HG03565 (cell line): ENCODE results near the gene DUT.

Source experiments
- ATAC-seq: cut with Tn5 transposase; IDR thresholded peaks from one replicate; pipeline ENCODE4 v1.9.1; 2021; ENCODE audit warnings: mild to moderate bottlenecking, moderate library complexity; ENCODE audit not compliant: unreplicated experiment

Gene DUT

DNA sequence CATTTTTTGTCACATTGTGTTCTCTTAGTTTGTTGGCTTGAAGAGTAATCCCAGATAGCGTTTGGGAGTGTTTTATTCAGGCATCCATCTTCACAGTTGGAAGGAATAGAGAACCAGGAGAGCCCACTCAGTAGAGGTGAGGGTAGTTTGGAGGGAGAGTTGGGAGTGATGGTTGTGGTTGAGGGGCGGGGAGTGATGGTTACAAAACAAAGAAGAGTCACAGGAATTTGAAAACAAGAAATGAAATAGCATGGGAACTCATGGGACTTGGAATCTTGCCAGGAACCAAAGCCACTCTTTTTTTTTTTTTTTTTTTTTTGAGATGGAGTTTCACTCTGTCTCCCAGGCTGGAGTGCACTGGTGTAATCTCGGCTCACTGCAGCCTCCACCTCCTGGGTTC lies 36.3 kb downstream of the DUT start:
- ATAC-seq = no peak

DNA sequence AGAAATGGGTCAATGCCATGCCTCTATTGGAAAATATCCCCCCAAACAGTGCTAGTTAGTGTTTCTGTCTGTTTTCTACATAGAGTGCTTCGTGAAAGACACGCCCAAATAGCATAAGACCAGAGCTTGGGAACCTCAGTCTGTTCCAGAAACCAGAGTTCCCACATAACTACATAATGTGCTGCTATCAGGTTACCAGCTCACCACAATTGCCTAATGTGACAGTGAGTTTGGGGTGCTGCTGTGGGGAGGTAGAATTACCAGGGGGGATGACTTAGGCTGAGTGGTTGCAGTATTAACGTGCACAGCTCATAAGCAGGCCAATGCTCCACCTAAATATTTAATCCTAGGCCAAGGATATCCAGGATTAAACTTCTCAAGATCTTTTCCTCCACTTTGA lies 39.2 kb downstream of the DUT start:
- no peak for ATAC-seq

DNA sequence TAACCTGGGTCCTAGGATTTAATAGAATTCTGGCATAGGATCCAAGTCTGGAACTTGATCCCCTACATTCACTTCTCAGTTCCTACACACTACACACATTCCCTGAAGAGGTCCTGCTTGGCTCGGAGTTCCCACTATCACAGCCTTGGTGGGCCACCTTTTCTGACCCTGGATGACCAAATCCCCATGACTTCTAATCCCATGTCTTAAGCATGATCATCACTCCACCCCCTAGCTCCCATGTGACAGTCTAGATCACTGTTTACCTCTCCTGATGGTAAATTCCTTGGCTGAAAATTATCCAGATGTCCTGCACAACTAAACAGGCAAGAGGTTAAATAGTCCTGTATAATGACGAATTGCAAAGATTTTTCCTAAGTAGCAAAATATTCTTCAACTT lies 40.3 kb downstream of the DUT start:
- ATAC-seq = no peak

DNA sequence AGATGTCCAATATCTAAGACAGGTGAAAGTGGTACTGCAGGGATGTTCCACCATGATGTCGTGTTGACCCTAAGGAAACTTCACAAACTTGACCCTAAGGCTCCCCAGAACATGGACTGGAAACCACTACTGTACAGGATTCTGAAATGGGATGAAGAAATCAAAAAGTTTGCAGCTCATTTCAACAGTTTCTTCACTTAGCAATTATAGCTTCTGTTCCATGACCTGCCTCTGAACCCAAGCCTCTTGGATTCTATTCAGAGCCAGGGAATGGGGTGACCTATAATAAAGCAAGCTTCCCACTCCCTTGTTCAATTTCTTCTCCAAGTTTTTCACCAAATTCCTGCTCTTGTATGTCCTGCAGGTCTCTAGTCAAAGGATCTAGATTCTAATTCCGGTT lies 40.7 kb downstream of the DUT start:
- no peak for ATAC-seq

DNA sequence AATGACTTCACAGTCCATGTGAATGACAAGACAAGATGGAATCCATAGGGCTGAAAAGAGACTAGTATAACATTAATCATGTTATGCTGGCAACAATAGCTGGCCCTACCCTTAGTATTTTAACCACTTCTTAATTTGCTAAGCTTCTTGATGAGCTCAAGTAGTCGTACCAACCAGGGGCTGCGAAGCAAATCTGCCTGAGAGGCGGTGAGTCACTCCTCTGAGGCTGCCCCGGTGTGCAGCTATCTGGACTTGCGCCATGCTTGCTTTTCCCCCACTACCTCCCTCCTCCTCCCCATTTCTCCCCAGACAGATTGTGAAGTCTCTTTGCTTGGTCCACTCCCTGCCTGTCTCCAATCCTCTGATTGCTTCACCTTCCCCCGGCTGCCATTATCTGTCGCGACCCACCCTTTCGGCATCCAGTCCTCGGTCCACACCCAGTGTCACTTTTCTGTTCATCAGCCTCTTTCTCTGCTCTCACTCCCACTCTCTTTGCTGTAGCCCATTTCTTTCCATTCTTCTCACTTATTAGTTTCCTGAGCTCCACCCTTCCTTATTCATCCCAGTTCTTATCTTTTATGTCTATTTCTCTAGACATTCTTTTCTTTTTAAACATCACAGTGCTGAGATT lies 42.7 kb downstream of the DUT start:
- ATAC-seq = no peak

DNA sequence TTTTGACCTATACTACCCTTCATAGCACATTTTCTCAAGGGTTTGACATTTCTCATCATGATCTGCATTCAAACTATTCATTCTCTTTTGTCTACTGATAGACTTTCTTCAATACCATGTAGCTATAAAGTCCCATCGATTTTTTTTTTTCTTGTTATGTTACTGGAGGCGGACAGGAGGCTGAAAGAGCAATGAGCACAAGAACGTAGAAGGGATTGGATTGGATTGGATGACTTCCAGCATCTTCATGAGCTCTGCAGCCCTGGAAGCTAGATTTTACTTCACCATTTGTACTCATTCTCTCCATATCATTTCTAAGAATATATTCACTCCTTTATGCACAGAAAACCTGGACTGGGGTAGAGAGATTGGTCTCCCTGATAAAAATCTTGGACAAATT lies 43.2 kb downstream of the DUT start:
- no peak for ATAC-seq

DNA sequence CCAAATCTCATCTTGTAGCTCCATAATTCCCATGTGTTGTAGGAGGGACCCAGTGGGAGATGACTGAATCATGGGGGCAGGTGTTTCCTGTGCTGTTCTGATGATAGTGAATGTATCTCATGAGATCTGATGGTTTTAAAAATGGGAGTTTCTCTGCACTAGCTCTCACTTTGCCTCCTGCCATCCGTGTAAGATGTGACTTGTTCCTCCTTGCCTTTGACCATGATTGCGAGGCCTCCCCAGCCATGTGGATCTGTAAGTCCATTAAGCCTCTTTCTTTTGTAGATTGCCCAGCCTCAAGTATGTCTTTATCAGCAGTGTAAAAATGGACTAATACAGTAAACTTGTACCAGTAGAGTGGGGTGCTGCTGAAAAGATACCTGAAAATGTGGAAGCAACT lies 44.5 kb downstream of the DUT start:
- ATAC-seq = no peak

DNA sequence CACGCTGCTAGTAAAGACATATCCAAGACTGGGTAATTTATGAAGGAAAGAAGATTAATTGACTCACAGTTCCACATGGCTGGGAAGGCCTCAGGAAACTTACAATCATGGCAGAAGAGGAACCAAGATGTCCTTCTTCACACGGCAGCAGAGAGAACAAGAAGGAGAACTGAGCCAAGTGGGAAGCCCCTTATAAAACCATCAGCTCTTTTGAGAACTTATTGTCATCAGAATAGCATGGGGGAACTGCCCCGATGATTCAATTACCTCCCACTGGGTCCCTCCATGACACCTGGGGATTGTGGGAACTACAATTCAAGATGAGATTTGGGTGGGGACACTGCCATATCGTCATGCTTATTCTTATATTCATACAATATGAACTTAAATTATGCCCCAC lies 49.0 kb downstream of the DUT start:
- ATAC-seq = no peak

DNA sequence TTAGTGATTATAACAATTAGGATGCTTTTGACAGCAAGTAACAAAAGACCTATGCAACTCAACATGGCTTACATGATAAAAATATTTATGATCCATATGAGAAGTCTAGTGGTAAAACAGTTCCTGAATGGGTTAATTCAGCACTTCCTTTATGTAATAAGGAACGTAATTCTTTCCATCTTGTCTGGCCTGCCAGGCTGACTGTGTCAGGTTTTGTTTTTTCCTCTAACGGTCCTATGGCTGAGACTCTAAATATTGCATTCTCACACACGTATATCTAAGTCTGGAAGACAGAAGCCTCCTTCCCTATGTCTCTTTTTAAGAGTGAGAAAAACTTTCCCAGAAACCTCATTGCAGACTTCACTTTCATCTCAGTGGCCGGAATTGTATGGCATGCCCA lies 50.6 kb downstream of the DUT start:
- ATAC-seq = no peak

DNA sequence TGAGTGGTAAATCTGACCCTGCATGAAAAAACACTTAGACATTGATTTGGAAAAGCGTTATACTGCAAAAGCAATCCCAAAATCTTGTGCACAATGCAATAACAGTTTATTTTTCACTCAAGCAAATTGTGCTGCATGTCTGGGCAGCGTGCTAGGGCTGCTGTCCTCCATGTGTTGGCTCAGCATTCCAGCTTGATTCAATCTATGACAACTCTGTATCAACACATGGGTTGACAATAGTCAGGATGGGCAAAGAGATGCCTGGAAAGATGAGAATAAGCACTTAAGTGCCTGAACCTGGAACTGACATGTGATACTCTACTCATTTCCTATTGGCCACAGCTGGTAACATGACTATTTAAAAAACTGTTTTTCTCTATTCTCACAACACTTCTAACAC lies 51.8 kb downstream of the DUT start:
- no peak for ATAC-seq

DNA sequence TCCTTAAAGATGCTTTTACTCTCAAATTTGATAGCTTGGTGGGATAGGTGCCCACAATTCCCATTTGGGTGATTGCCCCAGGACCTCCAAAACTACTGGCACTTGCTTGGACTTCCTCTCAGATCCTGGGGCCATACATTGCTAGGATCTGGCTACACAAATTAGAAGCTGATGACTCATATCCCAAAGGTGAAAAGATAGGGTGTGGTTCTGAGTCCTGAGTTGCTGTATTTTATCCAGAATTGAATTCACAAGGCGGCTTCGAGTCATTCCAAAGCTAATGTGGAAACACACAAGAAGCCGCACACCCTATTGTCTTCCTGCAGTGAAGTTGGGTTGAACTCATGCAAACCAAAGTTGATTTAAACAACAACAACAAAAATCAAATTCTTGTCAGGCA lies 53.4 kb downstream of the DUT start:
- no peak for ATAC-seq

DNA sequence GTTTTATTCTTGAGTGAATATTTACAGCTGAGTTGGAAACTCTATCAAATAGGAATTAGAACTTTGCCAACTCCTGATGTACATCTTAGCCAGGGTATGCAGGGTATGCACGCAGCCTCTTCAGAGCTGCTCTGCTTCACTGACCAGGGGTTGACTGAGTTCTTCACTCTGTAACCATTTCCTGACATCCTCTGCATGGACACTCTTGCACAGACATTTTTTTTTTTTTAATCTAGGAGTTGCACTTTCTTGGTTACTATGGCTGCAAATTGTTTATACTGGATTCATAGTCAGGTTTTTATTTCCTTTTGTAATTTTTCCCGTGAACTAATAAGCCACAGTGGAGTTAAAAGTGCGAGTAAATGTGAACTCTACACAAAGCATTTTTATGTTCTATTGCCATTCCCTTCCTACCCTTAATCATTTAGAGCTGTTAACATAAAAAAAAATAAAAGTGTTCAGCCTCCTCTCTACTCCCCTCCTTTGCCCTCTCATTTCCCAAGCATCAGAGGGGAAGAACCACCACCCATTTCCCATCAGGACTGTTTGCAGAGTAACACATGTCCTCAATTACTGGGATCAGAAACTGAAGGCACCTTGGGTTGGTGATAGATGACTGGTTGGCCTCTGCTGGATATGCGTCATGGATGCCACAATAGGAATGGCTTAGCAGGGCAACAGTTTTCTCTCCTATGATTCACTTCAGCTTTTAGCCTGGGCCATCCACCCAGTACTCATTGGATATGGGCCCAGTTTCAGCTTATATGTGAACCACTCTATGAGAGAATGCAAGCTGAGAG lies 54.0 kb downstream of the DUT start:
- no peak for ATAC-seq

DNA sequence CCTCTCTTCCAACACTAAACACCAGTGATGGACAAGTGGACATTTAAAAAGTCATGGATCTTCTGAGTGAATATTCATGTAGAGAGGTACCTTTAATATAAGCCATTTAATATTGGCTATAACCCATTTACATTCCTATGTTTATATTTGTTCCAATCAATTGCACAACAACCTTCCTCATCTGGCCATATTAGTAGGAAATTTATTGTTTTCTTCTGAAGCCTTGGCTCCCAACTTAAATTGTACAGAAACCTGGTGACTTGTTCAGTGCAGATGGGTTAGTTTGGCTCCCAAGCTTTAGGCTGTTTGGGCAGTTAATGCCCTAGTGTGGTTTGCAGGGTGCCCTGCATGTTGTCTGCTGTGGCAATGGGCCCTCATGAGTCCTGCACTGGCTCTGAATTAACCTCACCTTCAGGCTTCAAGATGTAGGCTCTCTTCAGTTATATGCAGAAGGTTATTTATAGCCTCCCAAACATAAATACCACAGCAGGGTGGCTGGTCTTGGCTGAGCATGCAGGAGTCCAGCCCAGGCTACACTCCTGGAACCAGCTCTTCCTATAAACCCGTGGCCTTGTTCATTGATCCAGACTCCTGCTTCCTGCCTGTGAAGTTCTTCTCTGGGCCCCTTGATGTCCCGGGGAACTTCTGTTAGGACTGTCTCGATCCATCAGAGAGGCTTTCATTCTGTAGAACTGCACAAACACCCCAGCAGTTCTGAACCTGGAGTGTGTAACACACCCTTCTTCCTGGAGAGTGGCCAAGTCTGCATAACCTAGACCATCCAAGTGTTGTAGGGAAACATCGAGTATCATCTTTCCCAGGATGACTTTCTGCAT lies 57.0 kb downstream of the DUT start:
- no peak for ATAC-seq

DNA sequence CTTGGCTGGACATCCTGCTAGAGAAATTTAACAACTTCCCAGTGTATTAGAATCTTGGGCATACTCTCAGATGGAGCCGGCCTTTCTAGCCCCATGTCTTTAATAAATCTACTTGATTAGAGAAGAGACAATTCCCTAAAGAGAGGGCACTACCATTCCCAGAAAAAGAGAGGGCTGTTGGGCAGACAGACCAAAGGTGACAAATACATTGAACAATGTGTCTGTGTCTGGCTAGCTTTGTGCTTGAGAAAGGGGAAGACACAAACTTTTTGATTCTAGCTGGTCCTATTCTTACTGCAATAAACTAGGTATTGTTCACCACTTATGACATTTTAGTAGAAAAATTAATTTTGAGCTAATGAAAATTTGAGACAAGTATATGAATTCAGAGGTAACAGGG lies 57.7 kb downstream of the DUT start:
- ATAC-seq = no peak

DNA sequence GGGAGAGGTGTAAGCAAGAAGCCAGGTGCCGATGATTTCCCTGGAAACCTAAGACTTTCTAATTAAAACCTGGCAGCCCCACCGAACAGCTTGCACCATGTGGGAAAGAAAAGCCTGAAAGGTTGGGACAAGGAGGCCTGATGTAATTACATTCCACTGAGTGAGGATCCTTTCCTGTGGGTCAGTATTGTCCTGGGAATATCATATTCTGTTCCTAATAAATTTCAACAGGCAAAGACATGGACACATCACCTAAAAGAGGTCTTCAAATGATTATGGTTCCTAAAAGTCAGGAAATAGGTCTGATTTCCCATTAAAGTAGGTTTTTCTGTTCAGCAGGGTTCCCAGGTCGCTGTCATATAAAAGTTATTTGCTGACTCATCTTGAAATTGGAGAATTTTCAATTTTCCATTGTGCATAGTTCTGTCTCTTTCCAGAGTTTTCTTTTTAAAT lies 58.5 kb downstream of the DUT start:
- no peak for ATAC-seq

DNA sequence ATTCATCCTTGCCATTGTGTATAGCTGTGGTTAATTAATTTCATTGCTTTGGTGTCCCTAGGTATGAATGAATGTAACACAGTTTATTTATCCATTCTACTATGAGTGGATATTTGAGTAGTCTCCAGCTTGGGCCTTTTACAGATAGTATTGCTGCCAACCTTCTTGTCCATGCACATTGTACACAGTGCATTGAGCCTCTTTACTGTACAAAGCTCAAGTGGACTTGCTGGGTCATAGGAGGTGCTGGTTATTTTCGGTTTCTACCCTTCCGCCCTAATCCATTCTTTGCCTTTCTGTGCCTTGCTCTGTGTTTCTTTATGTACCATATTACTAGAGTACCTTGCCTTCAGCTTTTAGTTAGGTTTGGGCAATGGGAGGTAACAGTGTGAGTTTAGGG lies 60.7 kb downstream of the DUT start:
- ATAC-seq = no peak

DNA sequence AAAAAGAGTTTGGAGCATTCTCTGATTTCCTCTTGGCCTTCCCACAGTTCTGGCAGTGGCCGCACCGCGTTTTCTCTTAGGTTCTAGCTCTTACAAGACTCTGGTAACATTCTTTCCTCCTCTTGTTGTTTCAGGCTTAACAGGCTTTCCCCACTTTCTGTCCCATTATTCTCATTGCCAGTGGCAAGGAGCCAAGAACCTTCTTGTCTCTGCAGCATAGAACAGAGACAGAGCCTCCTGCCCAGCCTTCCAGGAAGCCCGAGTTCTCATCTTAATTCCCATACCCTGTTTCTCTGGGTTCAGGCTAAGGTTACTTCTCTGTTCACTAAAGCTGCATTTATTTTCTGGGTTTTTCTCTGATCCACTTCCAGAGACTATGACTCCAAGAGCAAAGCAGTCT lies 61.1 kb downstream of the DUT start:
- ATAC-seq = no peak
